Spleen (tissue), 7 donors: ENCODE results near the gene IARS2.

ENCODE experiments used
- CTCF ChIP-seq, 11 experiments: fragments of 200-600 bp in 7 of 11; fragments of 450-650 bp in 4 of 11; sonication (generic) in 4 of 11; IDR thresholded peaks in 8 of 11; conservative IDR thresholded peaks in 3 of 11; 1 replicate in 7 of 11; 2 replicates in 4 of 11; pipeline versions ENCODE4 v1.4.0 to v1.8.0; 2016 to 2021; ENCODE audit warnings: antibody characterized with exemption in 11 of 11, inconsistent platforms in 4 of 11, mild to moderate bottlenecking in 1 of 11
- POLR2A ChIP-seq, 3 donors: fragments of 450-650 bp; IDR thresholded peaks; one replicate each; pipeline ENCODE4 v1.5.1; 2017; ENCODE audit warnings: antibody characterized with exemption in 3 of 3, mild to moderate bottlenecking in 1 of 3
- POLR2AphosphoS5 ChIP-seq, 3 donors: sonication (generic); formaldehyde crosslinking; IDR thresholded peaks; one replicate each; pipeline ENCODE4 v1.5.1; 2017; ENCODE audit warnings: antibody characterized with exemption in 3 of 3
- donor health status: DM: no; HTN: no; CAD: no; lungs with moderate emphysema.
- donor health status: DM: no; HTN: no; CAD: no.
- donor health status: DM: no; HTN: no; CAD: no.

GRCh38 chr1:220170836-220171526 lies 77.0 kb downstream of the IARS2 start:
- TF ChIP-seq CTCF (IDR thresholded peaks at IDR 0.05 in 8 of 11, conservative IDR thresholded peaks at IDR 0.05 in 3 of 11) (no peak), POLR2A (IDR thresholded peaks at IDR 0.05) (no peak), POLR2AphosphoS5 (IDR thresholded peaks at IDR 0.05) (no peak)
